ENCODE data around the gene SLC7A6. TPM values are rescaled to one million over a fixed set of nuclear protein-coding genes. Genes with fewer than 3 reads are reported as not detected.

The SLC7A6 gene
- total RNA-seq, 1 experiment from 2014 or later, result 53.7 TPM

- peak; percentile 77 for DNase-seq (ENCODE audit: low spot score)
Measured at GRCh38 chr16:68235108-68235886, 29.0 kb upstream of the SLC7A6 start.

GRCh38 chr16:68235887-68236136 lies 28.5 kb upstream of the SLC7A6 start, which contains the start of gene ESRP2:
Gene ESRP2, minus strand, starts transcription at chr16:68236127. Its CDS starts 82 bp downstream, at chr16:68236045.
- no peak for DNase-seq (ENCODE audit: low spot score)

- peak; percentile 96 for DNase-seq (ENCODE audit: low spot score)
Measured at GRCh38 chr16:68236137-68236825, 28.0 kb upstream of the SLC7A6 start.

GRCh38 chr16:68236826-68237242 lies 27.5 kb upstream of the SLC7A6 start:
- peak; percentile 58 for DNase-seq (ENCODE audit: low spot score)

GRCh38 chr16:68237243-68238028 lies 26.9 kb upstream of the SLC7A6 start:
- DNase-seq (ENCODE audit: low spot score), result peak; percentile 98

- no peak for DNase-seq (ENCODE audit: low spot score)
Measured at GRCh38 chr16:68238029-68238345, 26.3 kb upstream of the SLC7A6 start.

- DNase-seq (ENCODE audit: low spot score), result no peak
Measured at GRCh38 chr16:68242085-68242484, 22.2 kb upstream of the SLC7A6 start.

- no peak for DNase-seq (ENCODE audit: low spot score)
Measured at GRCh38 chr16:68242926-68243858, 21.1 kb upstream of the SLC7A6 start.

- DNase-seq (ENCODE audit: low spot score), result no peak
Measured at GRCh38 chr16:68244481-68244902, 19.8 kb upstream of the SLC7A6 start.

- peak; percentile 85 for DNase-seq (ENCODE audit: low spot score)
Measured at GRCh38 chr16:68244903-68245853, 19.1 kb upstream of the SLC7A6 start, which contains the start of gene PLA2G15. Gene PLA2G15, plus strand, starts transcription at chr16:68245373. Its CDS starts 54 bp downstream, at chr16:68245427.

GRCh38 chr16:68246121-68246520 lies 18.2 kb upstream of the SLC7A6 start:
- DNase-seq (ENCODE audit: low spot score), result no peak

- DNase-seq (ENCODE audit: low spot score), result no peak
Measured at GRCh38 chr16:68246666-68247065, 17.7 kb upstream of the SLC7A6 start.

- no peak for DNase-seq (ENCODE audit: low spot score)
Measured at GRCh38 chr16:68247400-68247799, 16.9 kb upstream of the SLC7A6 start.

- no peak for DNase-seq (ENCODE audit: low spot score)
Measured at GRCh38 chr16:68247932-68248331, 16.4 kb upstream of the SLC7A6 start.

GRCh38 chr16:68249371-68249770 lies 15.0 kb upstream of the SLC7A6 start:
- DNase-seq (ENCODE audit: low spot score), result no peak

- no peak for DNase-seq (ENCODE audit: low spot score)
Measured at GRCh38 chr16:68250951-68251350, 13.4 kb upstream of the SLC7A6 start.

- DNase-seq (ENCODE audit: low spot score), result no peak
Measured at GRCh38 chr16:68251832-68252231, 12.5 kb upstream of the SLC7A6 start.

GRCh38 chr16:68252383-68252782 lies 11.9 kb upstream of the SLC7A6 start:
- no peak for DNase-seq (ENCODE audit: low spot score)

GRCh38 chr16:68253721-68254120 lies 10.6 kb upstream of the SLC7A6 start:
- DNase-seq (ENCODE audit: low spot score), result no peak

GRCh38 chr16:68255712-68256111 lies 8.6 kb upstream of the SLC7A6 start:
- no peak for DNase-seq (ENCODE audit: low spot score)
